HTR-8/SVneo (cell line): ENCODE measurements around the gene TSHZ2.
"Not testable (repeated sequence)": the region's sequence is repeated elsewhere in the genome, so short reads cannot be mapped to it uniquely, and the experiment has no call there.

Source experiments
- DNase-seq: peaks from one replicate; pipeline ENCODE4 v3.0.0; 2011; ENCODE audit warnings: low spot score, mixed read lengths; ENCODE audit not compliant: insufficient read length
- FAIRE-seq: peaks from 2 replicates; lab custom pipeline; 2011; peaks lifted over from hg19 to GRCh38; lab: Jason Lieb, UNC

Gene TSHZ2

DNA sequence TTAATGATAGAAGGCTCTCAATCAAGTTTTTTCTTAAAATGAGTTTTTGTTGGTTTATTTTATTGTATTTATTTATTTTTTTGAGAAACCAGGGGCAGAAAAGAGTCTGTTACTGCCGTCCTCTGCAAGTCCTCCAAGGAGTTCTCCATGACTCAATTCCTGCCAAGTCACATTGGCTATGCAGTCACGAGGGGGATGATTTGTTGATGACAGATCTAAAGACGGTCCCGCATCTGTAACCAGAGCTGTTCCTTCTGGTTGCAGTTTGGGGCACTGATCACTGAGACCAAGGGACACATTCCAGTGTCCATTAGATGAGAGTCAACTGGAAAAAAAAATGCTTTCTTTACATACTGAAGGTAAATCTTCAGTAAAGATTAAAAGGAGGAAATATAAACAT, 13.9 kb upstream of the TSHZ2 start:
- DNase-seq, result no peak
- peak; percentile 59 for FAIRE-seq

DNA sequence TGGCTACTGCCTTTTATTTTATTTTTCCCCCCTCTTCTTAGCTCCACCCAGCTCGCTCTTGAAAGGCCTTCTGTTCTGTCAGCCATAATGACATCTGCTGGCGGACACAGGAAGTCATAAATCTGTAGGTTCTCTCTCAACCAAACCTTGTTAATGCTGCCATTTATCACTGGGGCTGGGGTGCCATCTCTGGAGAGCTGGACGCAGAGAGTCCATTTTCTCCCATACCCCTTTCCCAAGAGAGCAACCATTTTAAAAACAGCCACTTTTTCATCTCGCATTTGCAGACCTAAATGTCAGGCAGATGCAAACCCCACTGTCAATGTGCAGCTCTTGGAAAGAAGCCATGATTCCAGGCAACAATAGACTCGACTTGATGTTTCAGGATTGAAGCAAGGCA, 13.0 kb upstream of the TSHZ2 start:
- DNase-seq (no peak), FAIRE-seq (no peak)

DNA sequence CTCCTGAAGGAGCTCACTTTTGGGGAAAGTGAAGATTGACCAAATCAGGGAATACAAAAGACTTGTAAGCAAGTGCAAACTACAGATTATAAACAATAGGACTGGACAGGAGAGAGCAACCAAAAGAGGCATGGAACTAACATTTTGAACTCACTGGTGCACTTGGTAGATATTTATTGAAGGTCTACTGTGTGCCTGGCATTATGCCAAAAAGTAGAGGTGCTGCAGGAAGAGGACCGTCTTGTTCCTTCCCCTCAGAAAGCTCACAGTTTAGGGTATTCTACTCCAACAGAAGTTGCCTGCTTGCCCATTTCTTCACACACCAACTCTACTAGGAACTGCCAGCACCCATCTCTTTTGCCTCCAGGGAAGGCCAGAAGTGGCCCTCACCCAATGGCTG, 10.0 kb upstream of the TSHZ2 start:
- no peak for DNase-seq
- peak; percentile 49 for FAIRE-seq

DNA sequence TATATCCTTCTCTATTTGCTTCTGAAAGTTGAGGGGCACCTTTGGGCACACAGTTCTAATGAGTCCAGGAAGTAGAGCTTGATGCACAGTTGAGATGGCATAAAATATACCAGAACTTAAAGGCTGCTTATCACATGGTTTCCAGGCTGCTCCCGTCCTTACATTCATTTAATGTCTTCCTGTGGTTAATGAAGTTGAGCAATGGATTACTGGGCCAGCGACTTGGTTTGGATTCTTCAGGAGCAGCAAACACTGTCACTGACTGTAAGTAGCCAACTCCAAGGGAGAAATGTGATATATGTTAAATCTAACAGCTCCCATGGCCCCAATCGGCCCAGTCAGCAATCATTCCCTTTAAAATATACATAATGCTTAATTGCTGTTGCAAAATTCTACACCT, 9.0 kb upstream of the TSHZ2 start:
- FAIRE-seq (no peak), DNase-seq (no peak)

DNA sequence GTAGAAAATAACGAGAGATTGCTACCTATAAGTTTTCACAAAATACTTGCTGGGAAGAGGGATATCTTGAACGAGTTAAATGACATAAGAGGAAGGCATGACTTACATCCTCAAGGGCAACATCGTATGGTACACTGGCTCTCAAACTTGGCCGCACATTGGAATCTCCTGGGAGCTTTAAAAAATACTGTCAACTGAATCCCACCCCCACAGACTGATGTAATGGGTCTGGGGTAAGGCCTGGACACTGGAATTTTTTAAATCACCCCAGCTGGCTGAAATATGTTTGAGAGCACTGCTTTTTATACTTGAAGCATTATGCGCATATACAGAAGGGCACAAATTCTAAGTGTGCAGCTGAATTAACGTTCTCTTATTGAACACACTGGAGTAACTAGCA, 8.0 kb upstream of the TSHZ2 start:
- DNase-seq (no peak), FAIRE-seq (peak; percentile 65)

DNA sequence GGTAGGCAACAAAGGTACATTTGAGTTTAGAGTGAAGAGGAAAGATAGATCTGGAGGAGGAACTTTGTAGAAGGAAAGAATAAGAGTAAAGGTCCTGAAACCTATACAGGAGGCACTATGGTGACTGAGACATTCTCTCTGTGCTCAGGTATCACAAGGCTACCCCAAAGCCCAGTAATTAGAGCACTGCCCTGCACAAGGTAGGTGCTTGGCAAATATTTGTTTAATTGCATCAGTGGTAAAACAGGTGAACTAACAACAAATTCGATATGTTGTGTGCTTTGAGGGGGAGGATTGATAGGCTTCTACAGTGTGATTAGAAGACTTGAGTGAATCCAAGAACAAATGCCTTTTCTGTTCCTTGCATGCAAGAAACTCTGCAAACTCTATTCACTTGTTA, 6.8 kb upstream of the TSHZ2 start:
- DNase-seq (no peak), FAIRE-seq (peak; percentile 13)

DNA sequence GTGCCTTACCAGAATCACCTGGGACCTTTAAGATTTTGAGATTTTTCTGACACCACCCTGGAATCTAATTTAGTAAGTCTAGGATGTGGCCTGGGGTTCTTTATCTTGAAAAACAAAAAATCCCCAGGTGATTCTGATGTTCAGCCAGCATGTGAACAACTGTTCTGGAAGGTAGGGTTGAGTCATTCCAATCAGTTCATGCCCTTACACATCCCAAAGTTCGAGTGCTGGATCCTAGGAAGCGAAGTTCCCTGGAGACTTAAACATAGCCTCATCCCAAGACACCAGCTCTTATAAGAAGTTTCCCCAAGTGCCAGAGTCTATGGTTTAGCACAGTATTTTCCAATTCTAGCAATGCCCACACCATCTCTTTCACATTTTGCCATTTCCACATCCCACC, 6.3 kb upstream of the TSHZ2 start:
- FAIRE-seq, result no peak
- DNase-seq, result no peak

DNA sequence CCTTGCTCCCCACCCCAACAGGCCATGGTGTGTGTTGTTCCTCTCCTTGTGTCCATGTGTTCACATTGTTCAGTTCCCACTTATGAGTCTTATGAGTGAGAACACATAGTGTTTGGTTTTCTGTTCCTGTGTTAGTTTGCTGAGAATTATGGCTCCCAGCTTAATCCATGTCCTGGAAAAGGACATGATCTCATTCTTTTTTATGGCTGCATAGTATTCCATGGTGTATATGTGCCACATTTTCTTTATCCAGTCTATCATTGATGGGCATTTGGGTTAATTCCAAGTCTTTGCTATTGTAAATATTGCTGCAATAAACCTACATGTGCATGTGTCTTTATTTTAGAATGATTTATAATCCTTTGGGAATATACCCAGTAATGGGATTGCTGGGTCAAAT, 5.6 kb upstream of the TSHZ2 start:
- FAIRE-seq, result not testable (repeated sequence)

DNA sequence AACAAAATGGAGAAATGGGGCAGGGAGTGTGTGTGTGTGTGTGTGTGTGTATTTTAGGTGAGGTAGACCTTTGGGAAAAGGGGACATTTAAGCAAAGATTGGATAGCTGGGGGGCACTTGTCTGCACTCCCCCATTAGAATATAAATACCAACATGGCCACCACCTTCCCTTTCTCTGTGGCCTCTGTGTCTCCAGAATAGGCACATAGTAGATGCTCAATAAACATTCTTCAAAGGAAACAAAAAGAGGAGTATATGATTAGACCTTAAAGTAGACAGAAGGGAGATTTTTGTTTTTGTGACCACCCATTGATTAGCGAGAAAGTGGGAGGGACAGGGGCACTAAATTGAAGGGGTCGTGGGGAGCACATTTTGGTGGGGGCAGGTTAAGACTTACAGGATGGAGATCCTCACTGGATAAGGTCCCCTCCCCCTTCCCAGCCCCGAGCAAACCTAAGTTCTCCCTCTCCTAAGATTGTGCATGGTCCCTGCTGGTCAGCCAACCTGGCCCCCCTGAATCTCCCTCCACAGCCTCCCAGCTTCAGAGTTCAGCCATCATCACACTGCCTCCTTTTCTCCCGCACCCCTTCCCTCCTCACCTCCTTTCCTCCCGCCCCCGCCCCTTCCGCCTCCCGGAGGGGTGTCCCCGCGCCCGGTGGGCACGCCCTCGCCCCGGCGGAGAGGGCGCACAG, 514 bp upstream of the TSHZ2 start:
- DNase-seq, result no peak
- no peak for FAIRE-seq

More for the DNA sequence above, 5.6 kb upstream of the TSHZ2 start:
- DNase-seq, result not testable (repeated sequence)

DNA sequence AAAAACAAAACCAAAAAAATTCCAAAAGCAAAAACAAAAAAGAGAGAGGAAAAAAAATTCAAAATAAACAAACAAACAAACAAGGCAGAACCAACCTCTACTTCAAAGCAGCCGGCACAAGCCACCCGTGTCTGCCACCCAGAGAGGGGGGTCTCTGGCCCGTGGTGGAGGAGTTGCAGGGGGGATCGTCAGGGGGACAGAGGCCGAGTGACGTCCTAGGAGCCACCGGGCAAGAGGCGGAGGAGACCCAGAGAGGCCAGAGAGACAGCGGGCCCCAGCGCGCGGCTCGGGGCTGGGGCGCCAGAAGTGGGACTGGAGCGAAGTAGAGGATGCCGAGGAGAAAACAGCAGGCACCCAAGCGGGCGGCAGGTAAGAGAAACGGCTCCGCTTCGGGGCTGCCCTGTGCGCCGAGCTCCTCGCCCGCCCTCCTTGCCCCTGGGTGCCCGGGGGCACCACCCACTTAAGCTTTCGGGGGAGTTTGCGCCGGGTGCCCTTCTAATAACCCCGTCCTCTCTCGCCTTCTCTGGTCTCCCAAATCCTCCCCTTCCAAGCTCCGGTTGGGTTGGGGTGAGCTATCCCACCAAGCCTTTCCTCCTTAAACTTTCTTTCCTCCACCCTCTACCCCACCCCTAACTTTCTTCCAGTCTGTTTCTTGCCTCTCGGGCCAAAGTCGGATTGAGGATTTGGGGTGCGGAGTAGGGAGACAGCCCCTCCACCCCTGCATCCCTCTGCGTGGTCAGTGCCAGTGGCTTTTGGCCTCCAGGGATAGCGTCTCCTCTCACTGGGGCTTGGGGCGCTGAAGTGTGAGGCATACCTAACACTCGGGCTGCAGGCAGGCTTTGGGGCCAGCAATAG, 1.0 kb downstream of the TSHZ2 start:
- FAIRE-seq, result no peak
- DNase-seq, result no peak

DNA sequence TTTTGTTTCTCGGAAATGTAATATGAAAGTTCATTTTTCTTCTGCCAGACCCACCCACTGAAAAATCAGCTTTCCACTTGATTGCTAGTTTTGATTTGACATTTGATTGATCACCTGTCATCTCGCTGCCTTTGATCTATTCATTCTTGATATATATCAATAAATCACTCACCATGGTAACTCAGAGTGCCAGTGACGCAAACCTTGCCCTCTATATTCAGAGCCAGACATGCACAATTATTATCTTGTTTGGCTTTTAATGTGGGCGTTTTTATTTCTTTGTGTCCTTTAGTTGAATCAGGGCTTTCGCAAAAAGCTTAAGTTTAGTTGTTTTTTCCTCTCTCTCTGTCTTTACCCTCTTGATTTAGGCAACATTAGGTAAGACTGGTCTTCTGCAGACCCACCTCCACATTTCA, 2.0 kb downstream of the TSHZ2 start:
- FAIRE-seq (no peak), DNase-seq (no peak)

DNA sequence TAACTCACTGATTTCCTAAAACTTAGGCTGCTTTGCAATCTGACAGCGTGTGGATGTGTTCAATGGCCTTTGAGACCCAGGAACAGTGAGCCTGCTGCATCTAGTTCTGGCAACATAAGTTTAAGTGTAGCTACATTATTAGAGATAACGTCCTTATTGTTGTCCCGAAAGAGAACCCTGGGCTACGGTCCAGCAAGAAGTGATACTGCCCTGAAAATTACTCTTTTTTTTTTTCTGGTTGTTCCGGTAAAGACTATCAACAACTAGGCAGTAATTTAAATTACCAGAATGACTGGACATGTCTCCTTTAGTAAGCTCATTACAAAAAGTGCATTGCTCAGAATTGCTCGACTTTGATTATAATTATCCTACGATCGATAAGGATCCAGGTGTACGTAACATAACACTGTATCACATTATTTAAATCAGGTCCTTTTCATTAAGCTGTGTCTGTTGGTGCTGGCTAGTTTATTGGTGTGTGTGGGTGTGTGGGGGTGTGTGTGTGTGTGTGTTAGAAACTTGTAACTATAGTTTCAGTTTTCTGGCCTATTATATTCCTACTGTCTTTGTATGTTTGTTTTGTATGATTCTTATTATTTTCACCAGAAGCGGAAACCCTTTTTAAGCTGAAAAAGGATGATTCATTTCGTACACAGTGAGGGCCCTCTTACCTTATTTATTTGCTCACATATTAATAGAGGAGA, 3.0 kb downstream of the TSHZ2 start:
- FAIRE-seq, result peak; percentile 52
- DNase-seq, result no peak

DNA sequence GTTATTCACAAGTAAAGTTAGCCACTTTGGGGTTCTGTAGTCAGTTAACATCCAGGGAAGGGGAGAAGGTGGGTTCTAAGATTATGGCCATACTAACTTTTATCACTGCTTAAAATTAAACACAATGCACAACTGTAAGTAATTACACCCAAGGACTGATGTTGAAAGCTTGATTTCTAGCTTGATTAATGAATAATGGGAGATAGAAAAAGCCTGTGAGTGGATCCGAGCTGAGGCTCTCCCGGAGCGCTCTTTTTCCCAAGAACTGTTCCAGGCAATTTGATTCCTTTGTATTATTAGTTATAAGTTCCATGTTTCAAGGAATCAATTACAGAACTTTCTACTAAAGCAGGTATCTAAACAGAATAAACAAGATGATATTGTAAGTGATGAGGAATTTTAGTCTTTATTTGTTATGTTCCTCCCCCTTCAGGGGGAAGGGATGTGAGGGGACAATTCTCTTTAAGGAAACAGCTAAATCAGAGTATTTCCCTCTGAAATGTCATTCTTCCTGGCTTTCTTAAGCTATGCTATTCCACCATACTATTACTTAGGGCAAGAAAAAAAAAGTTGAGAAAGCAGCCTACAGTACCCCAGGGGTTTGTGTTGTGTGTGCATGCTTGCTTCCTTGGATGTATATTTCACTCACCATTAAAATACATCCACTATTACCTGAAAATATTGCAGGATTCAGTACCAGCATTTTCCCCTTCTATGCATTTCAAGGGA, 3.8 kb downstream of the TSHZ2 start:
- DNase-seq, result no peak
- no peak for FAIRE-seq

DNA sequence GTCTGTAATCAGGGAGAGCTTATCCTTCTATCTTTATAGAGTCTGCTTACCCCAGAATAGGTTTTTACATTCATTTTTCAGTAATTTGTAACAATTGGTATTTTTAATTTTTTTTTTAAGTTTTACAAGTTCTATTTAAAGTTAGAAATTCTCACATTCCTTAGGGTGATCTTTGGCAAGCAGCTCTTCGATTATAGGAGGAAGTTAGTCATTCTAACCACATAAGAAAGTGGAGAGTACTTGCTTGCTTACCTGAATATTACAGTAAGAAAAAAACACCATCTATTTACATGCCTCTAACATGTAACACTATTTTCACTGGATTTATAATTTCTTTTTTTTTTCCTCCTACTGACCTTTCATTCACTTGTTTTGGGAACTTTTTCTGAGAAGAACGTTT, 6.7 kb downstream of the TSHZ2 start:
- FAIRE-seq (no peak), DNase-seq (no peak)

DNA sequence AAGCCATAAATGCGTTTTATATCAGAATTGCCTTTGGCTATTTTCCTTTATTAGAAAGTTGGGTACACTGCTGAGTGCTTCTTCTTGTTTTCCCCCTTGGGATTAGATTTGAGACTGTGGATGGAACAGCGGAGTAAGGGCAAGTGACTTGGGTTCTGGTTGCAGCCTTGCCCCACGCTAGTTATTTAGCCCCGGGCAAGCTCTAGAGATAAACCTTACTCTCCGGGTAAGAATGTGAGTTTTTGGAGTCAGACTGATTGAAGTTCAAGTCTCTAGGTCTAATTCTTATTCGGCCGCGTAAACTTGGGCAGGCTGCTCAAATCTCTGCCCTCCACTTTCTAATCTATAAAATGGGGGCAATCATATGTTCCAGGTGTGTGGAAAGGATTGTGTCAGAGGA, 8.9 kb downstream of the TSHZ2 start:
- DNase-seq (no peak), FAIRE-seq (peak; percentile 13)

DNA sequence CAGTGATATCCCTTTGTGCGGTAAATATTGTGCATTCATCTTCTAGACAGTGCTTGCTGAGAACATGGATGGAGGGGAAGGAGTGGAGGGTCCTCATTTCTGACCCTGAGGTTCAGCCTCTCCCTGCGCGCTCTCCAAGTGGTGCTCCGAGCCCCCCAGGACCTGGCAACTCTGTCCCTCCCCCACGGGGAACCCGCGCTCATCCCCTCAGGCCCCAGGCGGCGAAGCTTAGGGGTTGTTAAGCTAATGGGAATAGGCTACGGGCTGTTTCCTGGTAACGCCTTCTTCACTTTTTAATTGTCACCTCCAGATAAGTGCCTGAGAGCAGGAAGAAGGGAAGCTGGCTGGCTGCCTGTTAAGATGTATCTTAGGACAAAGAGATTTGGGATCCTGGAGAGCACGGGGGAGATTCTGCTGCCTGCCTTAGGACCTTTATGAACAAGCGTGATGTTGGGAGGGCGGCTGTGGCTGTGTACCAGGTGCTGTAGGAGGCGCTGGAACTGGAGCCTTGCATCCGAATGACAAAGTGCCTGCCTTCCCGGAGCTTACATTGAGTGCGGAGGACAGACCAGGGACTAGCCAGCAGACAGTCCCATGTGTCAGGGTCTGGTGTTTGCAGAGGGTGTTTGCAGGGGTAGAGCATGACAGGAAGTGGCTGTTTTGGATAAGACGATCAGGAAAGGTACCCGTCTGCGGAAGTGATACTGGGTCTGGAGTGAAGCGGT, 11.7 kb downstream of the TSHZ2 start:
- DNase-seq (no peak), FAIRE-seq (peak; percentile 86)

DNA sequence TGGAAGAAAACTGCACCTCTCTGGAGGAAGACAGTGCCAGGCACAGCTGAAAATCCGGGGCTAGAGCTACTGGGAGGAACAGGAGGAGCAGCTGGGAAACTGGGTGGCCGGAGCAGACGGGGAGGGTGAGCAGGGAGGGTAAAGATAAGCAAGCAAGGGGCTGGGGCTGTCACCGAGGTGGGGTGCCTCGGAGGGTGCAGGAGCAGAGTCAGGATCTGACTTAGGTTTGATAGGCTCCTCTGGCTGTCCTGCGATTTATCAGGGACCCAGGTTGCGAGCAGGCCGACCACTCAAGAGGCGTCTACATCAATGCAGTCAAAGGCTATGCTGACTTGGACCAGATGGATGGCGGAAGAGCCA, 12.3 kb downstream of the TSHZ2 start:
- FAIRE-seq (no peak), DNase-seq (no peak)

DNA sequence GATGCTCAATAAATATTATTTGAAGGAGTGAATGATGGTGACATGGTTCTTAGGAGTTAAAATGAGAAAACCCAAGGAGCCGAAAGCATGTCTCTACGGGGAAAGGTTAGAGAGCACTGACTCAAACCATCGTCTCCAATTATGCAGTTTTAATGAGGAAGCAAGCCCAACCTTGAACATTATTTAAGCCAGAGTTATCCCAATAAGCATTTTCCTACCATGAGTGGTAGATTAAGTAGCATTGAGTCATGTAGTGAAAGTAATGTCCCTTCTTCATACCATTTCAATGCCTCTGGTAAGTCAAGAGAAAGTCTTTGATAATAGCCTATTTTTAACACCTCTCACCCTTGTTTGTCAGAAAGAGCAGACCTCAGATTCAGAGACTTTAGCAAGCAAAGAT, 13.5 kb downstream of the TSHZ2 start:
- DNase-seq (no peak), FAIRE-seq (no peak)

DNA sequence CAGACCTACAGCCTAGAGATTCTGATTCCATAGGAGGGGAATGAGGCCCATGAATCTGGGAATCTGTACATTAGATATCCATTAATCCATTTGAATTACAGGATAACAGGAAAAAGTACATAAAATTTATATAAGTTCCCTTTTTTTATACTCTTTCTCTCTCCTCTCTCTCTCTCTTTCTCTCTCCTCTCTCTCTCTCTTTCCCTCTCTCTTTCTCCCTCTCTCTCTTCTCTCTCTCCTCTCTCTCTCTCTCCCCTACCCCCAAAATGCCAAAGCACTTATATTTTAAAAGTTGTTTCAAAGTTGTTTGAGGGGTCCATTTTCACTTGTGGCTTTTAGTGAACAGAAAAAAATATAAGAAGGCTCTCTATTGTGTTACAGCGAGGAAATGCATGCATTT, 15.1 kb downstream of the TSHZ2 start:
- no peak for DNase-seq
- no peak for FAIRE-seq

DNA sequence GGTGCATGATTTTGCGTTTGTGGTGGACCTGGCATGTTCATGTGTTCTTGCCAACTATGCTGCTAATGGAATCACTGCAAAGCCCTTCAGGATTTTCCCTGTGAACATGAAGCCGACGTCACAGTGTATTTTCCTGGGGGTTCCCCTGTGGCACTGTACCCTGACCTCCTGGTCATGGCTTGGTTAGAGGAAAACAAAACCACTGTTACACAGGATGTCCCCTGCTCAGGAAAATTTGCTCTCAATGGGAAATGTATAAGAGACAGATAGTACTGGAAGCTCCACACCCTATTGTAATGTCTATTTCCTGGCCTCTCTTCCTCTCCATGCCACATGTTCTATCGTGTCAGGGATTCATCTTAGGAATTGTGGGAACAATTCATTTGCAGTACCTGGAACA, 19.7 kb downstream of the TSHZ2 start:
- DNase-seq (no peak), FAIRE-seq (peak; percentile 71)
